NB4 (cell line): ENCODE data around the gene KCNH3.

Source experiments
- CTCF ChIP-seq: IDR thresholded peaks from one replicate; pipeline ENCODE4 v1.5.1; 2012; ENCODE audit warnings: low read depth, low read length
- MAX ChIP-seq: IDR thresholded peaks from 2 replicates; pipeline ENCODE4 v1.6.1; 2011; ENCODE audit warnings: low read depth, low read length
- MYC ChIP-seq: IDR thresholded peaks from 2 replicates; pipeline ENCODE4 v1.6.1; 2011; ENCODE audit warnings: low read depth, low read length
- POLR2A ChIP-seq: IDR thresholded peaks from 2 replicates; pipeline ENCODE4 v1.6.1; 2011; ENCODE audit warnings: mild to moderate bottlenecking; ENCODE audit not compliant: insufficient read length; ENCODE audit errors: extremely low read depth

- TF ChIP-seq CTCF, result no peak
- no peak for TF ChIP-seq POLR2A
- TF ChIP-seq MAX, result no peak
- no peak for TF ChIP-seq MYC
These were observed 23.4 kb downstream of the KCNH3 start for GRCh38 chr12:49562233-49562632.
